ENCODE results near the gene MANSC1. TPM values are rescaled to one million over a fixed set of nuclear protein-coding genes. Genes with fewer than 3 reads are reported as not detected.

The MANSC1 gene
- total RNA-seq, 1 experiment from 2014 or later = 74.5 TPM

GRCh38 chr12:12367482-12367998 lies 17.5 kb upstream of the MANSC1 start:
- intact Hi-C loops (cut with micrococcal nuclease; ENCODE audit: unreplicated experiment) = no loop called here
- Mint-ChIP-seq H3K9me3 (ENCODE audit: low read depth, unreplicated experiment) (no peaks in the 10 kb centered on the region), H3K27me3 (ENCODE audit: unreplicated experiment) (no peaks in the 10 kb centered on the region), H3K27ac (ENCODE audit: unreplicated experiment) (no peak overlapping the region), H3K4me1 (ENCODE audit: low read depth, unreplicated experiment) (peaks cover 9% of the 10 kb centered on the region), H3K4me3 (ENCODE audit: low read depth, unreplicated experiment) (no peak overlapping the region), H3K36me3 (ENCODE audit: insufficient read depth, unreplicated experiment) (no peaks in the 10 kb centered on the region)
- no peak for DNase-seq
- TF ChIP-seq CTCF (IDR thresholded peaks at IDR 0.05; ENCODE audit: unreplicated experiment) = no peak
- CTCF ChIA-PET = interaction anchor here (0.6 to 1.1 kb wide), 2 partner anchors 9 to 16 kb away, joined by 3 to 4 read pairs; no protein-coding TSS in a partner anchor
- no TSS peak for BruUV-seq (replicated peaks)

- BruUV-seq (replicated peaks) = no TSS peak
- H3K4me3 Mint-ChIP-seq (ENCODE audit: low read depth, unreplicated experiment) = no peak overlapping the region
- peaks cover 8% of the 10 kb centered on the region for H3K4me1 Mint-ChIP-seq (ENCODE audit: low read depth, unreplicated experiment)
- no peaks in the 10 kb centered on the region for H3K36me3 Mint-ChIP-seq (ENCODE audit: insufficient read depth, unreplicated experiment)
- no peak for DNase-seq
- TF ChIP-seq CTCF (IDR thresholded peaks at IDR 0.05; ENCODE audit: unreplicated experiment) = no peak
- no peak overlapping the region for H3K27ac Mint-ChIP-seq (ENCODE audit: unreplicated experiment)
- H3K27me3 Mint-ChIP-seq (ENCODE audit: unreplicated experiment) = no peaks in the 10 kb centered on the region
- no peaks in the 10 kb centered on the region for H3K9me3 Mint-ChIP-seq (ENCODE audit: low read depth, unreplicated experiment)
- CTCF ChIA-PET = interaction anchor here (1.1 kb wide), 1 partner anchor 16 kb away, joined by 3 read pairs; no protein-coding TSS in a partner anchor
- intact Hi-C loops (cut with micrococcal nuclease; ENCODE audit: unreplicated experiment) = no loop called here
Observed at GRCh38 chr12:12366701-12367481, 16.8 kb upstream of the MANSC1 start.

- no peak overlapping the region for H3K27ac Mint-ChIP-seq (ENCODE audit: unreplicated experiment)
- no peaks in the 10 kb centered on the region for H3K9me3 Mint-ChIP-seq (ENCODE audit: low read depth, unreplicated experiment)
- H3K4me3 Mint-ChIP-seq (ENCODE audit: low read depth, unreplicated experiment) = no peak overlapping the region
- intact Hi-C loops (cut with micrococcal nuclease; ENCODE audit: unreplicated experiment) = no loop called here
- no peaks in the 10 kb centered on the region for H3K27me3 Mint-ChIP-seq (ENCODE audit: unreplicated experiment)
- CTCF ChIA-PET = no interaction called here
- peaks cover 8% of the 10 kb centered on the region for H3K4me1 Mint-ChIP-seq (ENCODE audit: low read depth, unreplicated experiment)
- TF ChIP-seq CTCF (IDR thresholded peaks at IDR 0.05; ENCODE audit: unreplicated experiment) = no peak
- H3K36me3 Mint-ChIP-seq (ENCODE audit: insufficient read depth, unreplicated experiment) = no peaks in the 10 kb centered on the region
- DNase-seq = no peak
- BruUV-seq (replicated peaks) = no TSS peak
Observed at GRCh38 chr12:12365931-12366431, 15.9 kb upstream of the MANSC1 start.

GRCh38 chr12:12365446-12365802 lies 15.4 kb upstream of the MANSC1 start:
- no peaks in the 10 kb centered on the region for H3K36me3 Mint-ChIP-seq (ENCODE audit: insufficient read depth, unreplicated experiment)
- BruUV-seq (replicated peaks) = no TSS peak
- no peaks in the 10 kb centered on the region for H3K27me3 Mint-ChIP-seq (ENCODE audit: unreplicated experiment)
- no peak overlapping the region for H3K27ac Mint-ChIP-seq (ENCODE audit: unreplicated experiment)
- intact Hi-C loops (cut with micrococcal nuclease; ENCODE audit: unreplicated experiment) = no loop called here
- H3K4me1 Mint-ChIP-seq (ENCODE audit: low read depth, unreplicated experiment) = peaks cover 8% of the 10 kb centered on the region
- CTCF ChIA-PET = interaction anchor here (0.5 to 0.6 kb wide), 2 partner anchors 211 to 1245 kb away, joined by 3 to 4 read pairs; no protein-coding TSS in a partner anchor
- no peaks in the 10 kb centered on the region for H3K9me3 Mint-ChIP-seq (ENCODE audit: low read depth, unreplicated experiment)
- no peak for DNase-seq
- no peak overlapping the region for H3K4me3 Mint-ChIP-seq (ENCODE audit: low read depth, unreplicated experiment)
- no peak for TF ChIP-seq CTCF (IDR thresholded peaks at IDR 0.05; ENCODE audit: unreplicated experiment)
